Activated CD8-positive, alpha-beta memory T cell treated with anti-CD3 and anti-CD28 coated beads, Interleukin-2, amount 50 U/mL, for 48 hours (primary cell): ENCODE data around the gene BRMS1L.
"Not testable (repeated sequence)": the region's sequence is repeated elsewhere in the genome, so short reads cannot be mapped to it uniquely, and the experiment has no call there.

Experiments used
- DNase-seq: peaks from one replicate; pipeline ENCODE4 v3.0.0-alpha.2; 2020

Gene BRMS1L, protein sequence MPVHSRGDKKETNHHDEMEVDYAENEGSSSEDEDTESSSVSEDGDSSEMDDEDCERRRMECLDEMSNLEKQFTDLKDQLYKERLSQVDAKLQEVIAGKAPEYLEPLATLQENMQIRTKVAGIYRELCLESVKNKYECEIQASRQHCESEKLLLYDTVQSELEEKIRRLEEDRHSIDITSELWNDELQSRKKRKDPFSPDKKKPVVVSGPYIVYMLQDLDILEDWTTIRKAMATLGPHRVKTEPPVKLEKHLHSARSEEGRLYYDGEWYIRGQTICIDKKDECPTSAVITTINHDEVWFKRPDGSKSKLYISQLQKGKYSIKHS

DNA sequence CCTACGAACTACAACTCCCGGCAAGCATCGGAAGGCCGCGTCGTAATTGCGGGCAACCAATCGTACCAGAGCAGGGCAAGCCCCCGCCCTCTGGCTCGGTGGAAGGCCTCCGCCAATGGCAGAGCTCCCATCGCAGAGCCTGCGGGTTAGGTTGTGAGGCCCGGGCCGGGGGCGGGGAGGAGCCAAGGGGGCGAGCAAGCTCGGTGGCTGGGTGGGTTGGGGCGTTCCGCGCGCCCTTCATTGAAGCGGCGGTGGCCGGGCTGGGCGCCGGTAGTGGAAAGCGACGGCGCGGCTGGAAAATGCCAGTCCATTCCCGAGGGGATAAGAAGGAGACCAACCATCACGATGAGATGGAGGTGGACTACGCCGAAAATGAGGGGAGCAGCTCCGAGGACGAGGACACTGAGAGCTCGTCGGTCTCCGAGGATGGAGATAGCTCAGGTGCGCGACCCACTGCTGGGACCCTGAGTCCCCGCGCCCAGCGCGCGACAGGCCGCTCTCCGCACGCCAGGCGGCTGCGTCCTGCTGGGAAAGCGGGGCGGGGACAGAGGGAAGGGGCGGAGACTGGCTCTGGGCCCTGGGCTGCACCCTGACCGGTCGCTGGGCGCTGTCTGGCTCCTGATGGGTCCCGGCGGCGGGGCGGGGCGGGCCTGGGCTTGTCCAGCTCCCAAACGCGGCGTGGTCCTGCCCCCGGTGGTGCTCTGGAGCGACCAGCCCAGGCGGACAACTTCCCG lies at the start of gene BRMS1L:
TSS of gene BRMS1L (plus strand) at position 121 of the 734 bp plus-strand sequence. CDS start at position 300, 179 bp downstream.
- peak; percentile 97 for DNase-seq

DNA sequence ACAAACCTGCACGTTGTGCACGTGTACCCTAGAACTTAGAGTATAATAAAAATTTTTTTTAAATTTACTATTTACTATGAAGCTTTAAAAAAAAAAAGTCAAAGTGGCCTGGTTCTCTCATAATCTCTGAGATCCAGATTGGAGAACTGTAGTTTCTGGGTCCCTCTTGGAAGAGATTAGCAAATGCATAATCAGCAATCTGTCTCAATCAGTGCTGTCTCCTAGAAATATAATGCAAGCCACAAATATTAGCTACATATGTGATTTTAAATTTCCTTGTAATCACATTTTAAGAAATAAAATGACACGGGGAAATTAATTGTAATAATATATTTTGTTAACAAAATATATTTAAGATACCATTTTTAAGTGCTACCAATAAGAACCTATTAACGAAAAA lies 49.3 kb upstream of the BRMS1L start:
- no peak for DNase-seq

DNA sequence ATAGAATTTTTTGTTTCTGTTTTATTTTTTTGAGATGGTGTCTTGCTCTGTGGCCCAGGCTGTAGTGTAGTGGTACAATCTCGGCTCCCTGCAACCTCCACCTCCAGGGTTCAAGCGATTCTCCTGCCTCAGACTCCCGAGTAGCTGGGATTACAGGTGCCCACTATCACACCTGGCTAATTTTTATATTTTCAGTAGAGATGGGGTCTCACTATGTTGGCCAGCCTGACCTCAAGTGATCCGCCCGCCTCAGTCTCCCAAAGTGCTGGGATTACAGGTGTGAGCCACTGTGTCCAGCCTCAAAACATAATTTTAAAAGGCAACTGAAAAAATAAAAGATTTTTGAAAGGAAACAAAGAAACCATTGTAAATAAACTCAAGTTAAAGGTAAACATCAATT lies 48.6 kb upstream of the BRMS1L start:
- DNase-seq = not testable (repeated sequence)

DNA sequence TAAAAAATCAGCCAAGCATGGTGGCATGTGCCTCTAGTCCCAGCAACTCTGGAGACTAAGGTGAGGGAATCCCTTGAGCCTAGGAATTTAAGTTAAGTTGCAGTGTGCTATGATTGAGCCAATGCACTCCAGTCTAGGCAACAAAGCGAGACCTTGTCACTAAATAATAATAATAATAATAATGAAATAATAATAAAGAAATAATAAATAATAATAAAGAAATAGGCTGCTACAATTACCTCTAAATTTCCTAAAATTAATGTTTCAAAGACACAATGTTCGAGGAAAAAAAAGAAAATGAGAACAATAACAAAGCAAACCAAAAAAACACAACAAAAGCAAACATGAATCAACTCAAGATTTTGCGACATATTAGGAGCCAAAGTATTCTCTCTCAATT lies 46.8 kb upstream of the BRMS1L start:
- no peak for DNase-seq

DNA sequence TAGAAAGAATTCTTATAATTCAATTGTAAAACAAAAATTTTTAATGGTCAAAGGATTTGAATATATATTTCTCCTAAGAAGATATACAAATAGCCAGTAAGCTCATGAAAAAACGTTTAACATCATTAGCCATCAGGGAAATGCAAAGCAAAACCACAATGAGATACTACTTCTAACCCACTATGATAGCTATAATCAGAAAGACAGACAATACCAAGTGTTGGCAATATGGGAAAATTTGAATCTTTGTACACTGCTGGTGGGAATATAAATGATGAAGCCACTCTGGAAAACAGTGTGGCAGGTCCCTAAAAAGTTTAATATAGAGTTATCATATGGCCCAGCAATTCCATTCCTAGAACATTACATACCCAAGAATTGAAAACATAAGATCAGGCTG lies 42.4 kb upstream of the BRMS1L start:
- DNase-seq = no peak

DNA sequence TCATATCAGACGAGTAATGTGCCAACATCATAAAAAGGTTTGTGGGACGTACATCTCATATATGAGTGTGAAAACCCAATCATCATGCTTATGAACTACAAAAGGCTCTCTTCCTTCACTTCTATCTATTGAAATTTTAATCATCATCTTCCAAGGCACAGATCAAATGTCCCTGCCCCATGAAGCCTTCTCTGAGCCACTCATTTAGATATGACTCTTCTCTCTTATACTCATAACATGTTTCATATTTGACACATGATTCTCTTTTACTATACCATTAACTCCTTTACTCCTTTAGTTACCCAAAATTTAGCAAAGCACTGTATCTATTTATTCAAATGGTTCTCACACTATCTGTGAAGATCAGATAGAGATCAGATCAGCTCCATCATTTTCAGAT lies 39.3 kb upstream of the BRMS1L start:
- no peak for DNase-seq

DNA sequence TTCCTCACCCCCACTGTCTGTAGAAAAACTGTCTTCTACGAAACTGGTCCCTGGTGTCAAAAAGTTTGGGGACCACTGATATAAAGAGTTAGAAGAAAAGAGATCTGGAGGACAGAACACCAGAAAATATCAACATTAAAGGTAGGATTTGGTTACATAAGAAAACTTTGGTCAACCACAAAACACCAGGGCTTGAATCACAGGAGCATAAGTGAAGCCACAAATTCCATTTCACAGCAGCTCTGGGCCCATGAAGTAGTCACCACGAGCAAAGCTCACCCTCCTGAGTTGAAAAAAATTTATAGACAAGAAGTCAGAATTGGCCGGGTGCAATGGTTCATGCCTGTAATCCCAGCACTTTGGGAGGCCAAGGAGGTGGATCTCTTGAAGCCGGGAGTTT lies 36.5 kb upstream of the BRMS1L start:
- DNase-seq = no peak

DNA sequence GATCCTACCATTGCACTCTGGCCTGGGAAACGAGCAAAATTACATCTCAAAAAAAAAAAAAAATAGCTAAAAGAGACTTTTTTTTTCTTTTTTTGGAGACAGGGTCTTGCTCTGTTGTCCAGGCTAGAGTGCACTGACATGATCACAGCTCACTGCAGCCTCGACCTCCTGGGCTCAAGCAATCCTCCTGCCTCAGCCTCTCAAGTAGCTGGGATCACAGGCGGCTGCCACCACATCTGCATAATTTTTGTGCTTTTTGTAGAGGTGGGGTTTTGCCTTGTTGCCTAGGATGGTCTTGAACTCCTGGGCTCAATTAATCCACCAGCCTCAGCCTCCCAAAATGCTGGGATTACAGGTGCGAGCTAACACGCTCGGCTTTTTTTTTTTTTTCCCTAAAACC lies 28.3 kb upstream of the BRMS1L start:
- no peak for DNase-seq

DNA sequence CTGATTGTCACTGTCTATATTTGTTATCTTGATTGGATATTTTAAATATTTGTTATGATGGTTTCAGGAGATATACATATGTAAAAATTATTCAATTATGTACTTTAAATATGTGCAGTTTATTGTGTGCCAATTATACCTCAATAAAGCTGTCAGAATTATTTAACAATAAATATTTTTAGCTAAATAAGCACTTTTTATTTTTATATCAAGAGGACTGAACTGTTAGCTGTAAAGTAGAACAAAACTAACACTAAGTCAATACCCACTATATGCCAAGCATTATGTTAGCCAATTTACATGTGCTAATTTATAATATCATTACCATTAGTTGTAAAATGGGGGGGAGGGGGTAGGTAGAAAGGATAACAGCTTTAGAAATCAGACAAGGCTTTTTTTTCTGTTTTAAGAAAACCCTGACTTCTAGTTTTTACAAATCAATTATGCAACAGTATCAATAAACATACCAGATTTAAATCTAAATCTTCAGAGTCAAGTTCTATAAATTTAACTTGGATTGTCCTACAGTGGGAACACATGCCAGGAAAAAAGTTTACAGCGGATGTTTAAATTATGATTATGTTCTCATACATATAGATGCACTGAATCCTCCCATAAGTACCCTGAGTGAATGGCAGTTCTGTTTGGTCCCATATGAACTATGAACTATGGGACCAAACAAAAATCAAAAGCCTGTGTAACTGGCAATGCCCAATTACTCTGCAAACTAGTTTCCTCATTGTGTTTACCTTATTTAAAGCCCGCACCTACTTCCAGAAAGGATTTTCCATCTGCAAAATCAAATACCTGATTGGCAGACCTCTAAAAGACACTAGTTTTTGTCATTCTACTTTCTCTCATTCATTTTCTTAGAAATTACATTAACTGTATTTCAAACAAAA lies 19.9 kb upstream of the BRMS1L start:
- no peak for DNase-seq

DNA sequence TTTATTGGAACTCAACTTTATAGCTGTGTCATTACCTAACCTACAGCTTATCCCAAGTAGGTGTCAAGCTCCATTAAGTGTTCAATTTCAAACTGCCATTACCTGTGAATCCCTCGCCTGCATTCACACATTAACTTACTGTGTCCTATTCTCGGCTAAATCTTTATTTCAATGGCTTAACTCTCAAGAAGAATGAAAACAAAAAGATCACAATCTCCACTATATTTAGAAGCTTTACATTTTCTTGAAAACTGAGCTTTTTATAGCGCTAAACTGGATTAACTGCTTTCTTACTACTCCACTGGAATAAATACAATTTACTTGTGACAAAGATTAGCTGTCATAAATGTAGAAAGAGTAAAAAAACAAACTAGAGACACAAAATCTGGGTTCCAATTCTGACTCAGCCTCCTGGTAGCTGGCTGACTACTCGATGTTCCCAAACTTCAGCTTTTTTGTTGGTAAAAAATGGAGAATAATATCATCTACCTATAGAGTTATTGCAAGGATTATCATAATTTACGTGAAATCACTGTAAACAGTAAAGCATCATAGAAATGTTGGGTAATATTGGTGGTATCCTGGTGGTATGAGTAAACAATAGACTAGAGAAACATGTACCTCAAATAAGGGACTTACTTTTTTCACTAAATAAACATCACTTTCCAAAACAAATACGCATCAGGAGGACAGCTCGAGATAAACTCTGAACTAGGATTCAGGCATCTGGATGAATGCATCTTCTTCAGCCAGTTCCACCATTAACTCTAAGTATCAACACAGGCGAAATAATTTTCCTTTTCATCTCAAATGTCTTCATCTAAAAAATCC lies 18.8 kb upstream of the BRMS1L start:
- no peak for DNase-seq

DNA sequence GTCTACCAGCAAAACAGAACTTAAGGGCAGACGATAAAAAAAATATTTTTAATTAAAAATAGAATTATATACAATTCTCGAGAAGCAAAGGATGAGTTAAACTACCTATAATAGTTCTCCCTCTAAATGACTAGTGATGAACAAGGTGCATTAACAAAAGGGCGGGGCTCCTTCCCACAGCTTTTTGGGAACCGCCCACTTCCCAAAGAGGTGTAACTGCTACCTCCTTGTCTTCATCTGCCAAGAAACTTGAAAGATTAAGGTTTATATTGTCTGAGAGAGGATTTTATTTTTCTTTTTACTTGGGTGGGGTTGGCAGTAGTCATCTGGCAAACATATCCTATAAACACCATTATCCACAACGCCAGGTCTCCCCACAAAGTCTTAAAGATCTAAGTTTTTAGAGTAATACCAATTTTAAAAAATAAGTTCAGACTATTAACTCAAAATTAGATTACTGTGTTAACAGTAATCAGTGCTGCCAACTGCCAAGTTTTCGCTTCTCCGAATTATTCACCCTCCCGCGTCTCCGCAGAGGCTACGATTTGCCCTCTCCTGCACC lies 18.0 kb upstream of the BRMS1L start:
- no peak for DNase-seq

DNA sequence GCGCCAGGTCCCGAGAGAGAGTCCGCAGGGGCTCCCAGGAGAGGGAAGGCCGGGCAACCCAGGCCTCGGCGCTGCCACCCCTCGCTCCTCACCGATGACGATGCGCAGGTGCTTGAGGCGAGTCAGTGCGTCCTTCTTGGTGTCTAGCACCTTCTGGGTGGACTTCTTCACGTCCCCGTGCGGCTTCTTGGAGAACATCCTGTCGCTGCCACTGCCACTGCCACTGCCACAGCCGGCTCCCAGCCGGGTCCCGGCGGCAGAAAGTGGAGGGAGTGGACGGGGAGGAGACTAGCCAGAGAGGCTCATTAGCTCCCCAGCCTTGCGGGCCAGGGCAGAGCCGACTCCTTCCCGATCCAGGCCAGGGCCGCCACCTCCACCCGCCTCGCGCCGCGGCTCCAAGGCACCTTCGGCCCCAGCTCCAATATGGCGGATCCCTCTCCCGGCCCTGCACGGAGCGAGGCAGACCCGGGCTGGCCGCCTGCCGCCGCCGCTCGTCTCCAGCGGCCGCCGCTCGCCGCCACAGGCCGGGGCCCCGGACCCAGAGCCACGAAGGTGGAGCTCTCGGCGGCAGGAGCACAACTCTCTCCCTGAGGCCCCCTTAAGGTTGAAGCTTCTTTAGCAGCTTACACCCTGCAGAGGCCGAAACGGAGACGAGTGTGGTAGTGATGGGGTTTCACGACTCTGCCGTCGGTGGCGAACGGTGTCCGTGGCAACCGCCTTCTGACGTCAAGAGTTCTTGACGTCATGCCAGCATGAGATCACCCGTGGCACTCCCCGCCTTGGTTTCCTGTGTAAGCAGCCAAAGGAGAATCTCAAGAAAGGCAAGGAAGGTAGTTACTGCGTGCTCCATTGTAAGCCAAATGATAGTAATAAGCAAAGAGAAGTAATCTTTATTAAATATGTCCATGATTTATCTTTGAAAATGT lies 17.2 kb upstream of the BRMS1L start, which contains the start of gene RALGAPA1:
TSS of gene RALGAPA1 (minus strand) at position 658 of the 926 bp plus-strand sequence. CDS start at position 198, 460 bp downstream.
- DNase-seq = peak; percentile 93

DNA sequence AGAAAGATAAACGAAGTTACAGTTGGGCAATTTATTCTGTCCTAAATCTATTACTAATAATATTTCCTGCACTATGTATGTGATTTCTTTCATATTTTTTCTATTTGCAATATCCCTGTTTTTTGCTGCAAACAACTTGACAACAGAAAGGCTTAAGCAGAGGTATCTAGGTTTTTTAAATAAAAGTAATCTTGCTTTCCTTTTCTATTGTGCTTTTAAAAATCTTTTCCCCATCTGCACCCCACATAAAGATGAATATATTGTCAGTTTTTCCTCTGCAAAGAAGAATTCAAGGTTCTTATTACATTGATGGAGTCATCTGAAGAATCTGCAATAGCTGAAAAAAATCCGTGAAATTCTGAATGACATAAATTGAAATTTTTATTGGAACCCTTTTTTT lies 16.5 kb upstream of the BRMS1L start:
- DNase-seq = no peak

DNA sequence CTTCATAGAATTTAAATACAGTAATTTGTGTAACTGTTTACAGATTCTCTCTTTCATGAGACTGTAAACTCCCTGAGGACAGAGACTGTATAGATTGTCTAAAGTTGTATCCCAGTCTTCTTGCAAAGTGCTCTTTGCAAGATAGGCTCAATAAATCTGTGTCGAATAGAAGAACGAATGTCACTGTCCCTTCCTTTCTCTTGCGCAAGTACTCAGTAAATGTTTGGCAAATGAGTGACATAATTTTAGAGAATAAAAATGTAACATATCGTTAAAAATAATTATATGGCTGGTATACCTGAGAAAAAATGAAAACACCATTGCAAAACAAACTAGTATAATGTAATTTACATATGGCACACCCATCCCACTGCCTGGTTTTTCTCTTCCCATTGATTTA lies 15.2 kb upstream of the BRMS1L start:
- DNase-seq = no peak

DNA sequence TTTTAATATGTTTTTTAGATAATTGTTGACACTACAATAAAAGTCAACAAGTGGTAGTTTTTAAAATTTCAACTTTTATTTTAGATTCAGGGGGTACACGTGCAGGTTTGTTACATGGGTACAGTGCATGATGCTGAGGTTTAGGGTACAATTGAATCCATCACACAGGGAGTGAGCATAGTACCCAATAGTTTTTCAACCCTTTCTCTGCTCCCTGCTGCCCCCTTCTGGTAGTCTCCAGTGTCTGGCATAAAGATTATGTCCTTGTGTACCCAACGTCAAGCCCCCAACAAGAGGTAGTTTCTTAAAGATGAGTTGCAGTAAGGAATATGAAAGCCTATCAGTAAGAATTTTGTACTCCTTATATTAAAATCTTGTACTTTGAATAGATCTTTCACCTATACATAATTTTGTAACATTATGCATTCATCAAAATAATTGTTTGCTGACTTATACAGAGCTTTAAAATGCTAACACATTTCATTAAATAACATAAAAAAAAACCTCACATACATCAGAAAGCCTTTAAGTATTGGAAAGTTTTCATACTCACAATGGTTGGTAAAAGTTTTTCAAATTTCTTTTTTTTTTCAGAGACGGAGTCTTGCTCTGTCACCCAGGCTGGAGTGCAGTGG lies 11.7 kb upstream of the BRMS1L start:
- DNase-seq = peak; percentile 91

DNA sequence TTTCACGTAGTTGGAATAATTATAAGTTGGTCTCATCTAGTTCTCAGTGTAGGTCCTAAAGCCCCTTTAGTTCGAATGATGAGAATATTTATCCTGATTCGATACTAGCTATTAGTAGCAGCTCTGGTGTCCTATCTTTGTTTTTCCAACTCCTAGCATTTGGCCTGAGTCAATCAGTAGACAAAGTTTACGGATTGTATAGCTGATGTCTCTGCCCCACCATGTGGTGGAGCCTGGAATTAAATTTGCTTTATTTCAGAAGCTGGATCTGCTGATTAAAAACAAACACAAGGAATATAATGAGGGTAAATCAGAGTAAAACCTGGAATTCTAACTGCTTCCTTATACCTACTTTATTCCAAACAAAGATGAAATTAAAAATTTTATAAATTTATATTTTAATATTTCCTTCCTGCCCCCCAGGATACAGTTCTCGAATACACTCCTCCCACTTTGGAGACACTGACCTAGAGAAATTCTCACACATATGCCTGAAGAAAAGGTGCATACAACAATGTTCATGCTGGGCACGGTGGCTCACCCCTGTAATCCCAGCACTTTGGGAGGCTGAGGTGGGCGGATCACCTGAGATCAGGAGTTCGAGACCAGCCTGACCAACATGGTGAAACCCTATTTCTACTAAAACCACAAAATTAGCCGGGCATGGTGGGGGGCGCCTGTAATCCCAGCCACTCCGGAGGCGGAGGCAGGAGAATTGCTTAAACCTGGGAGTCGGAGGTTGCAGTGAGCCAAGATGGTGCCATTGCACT lies 7.6 kb upstream of the BRMS1L start:
- DNase-seq = no peak

DNA sequence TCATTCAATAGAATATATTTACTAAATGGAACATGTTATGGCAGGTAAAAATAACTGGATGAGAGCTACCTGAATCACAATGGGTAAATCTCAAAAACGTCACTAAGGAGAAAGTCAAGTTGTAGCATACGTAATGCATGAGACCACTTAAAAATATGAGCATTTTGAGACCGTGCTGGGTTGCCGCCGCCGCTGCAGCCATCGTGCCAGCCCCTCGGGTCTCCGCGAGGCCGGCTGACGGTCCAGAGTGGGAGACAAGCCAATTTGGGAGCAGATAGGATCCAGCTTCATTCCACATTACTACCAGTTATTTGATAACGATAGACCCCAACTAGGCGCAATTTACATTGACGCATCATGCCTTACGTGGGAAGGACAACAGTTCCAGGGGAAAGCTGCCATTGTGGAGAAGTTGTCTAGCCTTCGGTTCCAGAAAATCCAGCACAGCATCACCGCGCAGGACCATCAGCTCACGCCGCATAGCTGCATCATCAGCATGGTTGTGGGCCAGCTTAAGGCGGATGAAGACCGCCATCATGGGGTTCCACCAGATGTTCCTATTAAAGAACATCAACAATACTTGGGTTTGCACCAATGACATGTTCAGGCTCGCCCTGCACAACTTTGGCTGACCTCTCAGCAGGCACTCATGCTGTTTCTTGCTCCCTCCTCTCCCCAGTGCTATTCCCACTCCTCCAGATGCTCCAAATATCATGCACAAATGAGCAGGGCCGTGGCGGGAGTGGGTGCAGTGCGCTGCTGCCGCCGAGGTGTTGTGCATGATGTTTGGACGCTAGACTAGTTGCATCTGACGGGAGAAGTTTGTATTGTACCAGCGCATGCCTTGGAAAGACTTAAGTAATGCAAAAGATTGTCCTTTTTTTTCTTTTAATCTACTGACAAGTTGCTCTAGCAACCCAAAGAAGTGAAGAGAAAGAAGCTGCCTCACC lies 6.3 kb upstream of the BRMS1L start:
- no peak for DNase-seq
